Pancreas (tissue), 10 donors: Measurements from ENCODE around the gene CYSLTR2. TPM values are rescaled to one million over a fixed set of nuclear protein-coding genes. Genes with fewer than 3 reads are reported as not detected.

Source experiments
- ATAC-seq, 4 donors: fragments of 200-7000 bp; cut with Tn5 transposase; one replicate each; pipeline versions ENCODE4 v1.8.0 to v1.9.1; 2020; ENCODE audit warnings: mild to moderate bottlenecking in 4 of 4, moderate library complexity in 4 of 4
- DNase-seq, 6 donors: peaks; one replicate each; pipeline ENCODE4 v3.0.0-alpha.2; 2020
- FAIRE-seq: peaks from 2 replicates; lab custom pipeline; 2012; peaks lifted over from hg19 to GRCh38; lab: Jason Lieb, UNC
- H3K27ac ChIP-seq, 4 donors: fragments of 200-600 bp; sonication (generic); 1 replicate in 3 of 4; 2 replicates in 1 of 4; pipeline versions ENCODE4 v1.5.0 to v1.8.0; 2020
- H3K27me3 ChIP-seq, 4 donors: fragments of 200-600 bp; one replicate each; pipeline ENCODE4 v1.8.0; 2021
- H3K36me3 ChIP-seq, 3 donors: fragments of 200-600 bp; sonication (generic) in 1 of 3; one replicate each; pipeline versions ENCODE4 v1.5.0 to v1.8.0; 2020 to 2021
- H3K4me1 ChIP-seq, 3 donors: fragments of 200-600 bp; one replicate each; pipeline ENCODE4 v1.8.0; 2021
- H3K4me3 ChIP-seq, 4 donors: fragments of 200-600 bp; sonication (generic) in 2 of 4; one replicate each; pipeline versions ENCODE4 v1.5.0 to v1.8.0; 2020 to 2021
- H3K9me3 ChIP-seq, 4 donors: fragments of 200-600 bp; one replicate each; pipeline ENCODE4 v1.8.0; 2021
- WGBS, 2 donors: extraction: QIAGEN DNeasy Blood & Tissue Kit; methylation state at CpG; one replicate each; pipeline ENCODE4 v1.1.7; 2013; 5-methylcytosine and 5-hydroxymethylcytosine counted together
- intact Hi-C, 3 donors: fragments of 100-400 bp; cut with DNase I; formaldehyde crosslinking; loops; one replicate each; pipeline versions ENCODE4 v1.11.1 to v1.14.2; 2022
- polyA plus RNA-seq, 2 donors: library from polyadenylated mRNA; stranded (reverse); fragments of 200-250 nt; gene quantifications; one replicate each; pipeline ENCODE4 v1.2.3, GENCODE V29; 2013
- total RNA-seq, 6 donors: library from RNA; stranded (reverse); fragmentation: NEBNext Ultra II Directional in 4 of 6; extraction: Animal tissue kit (Norgen Biotek cat#: 25700) in 4 of 6; gene quantifications; one replicate each; pipeline versions ENCODE4 v1.2.1 to v1.2.4, GENCODE V29; 2021 to 2023
- TF ChIP-seq, protein P1 (sequence below), 4 donors: fragments of 200-600 bp; sonication (generic) in 3 of 4; IDR thresholded peaks; one replicate each; pipeline versions ENCODE4 v1.5.0 to v1.8.0; 2021; ENCODE audit warnings: antibody characterized with exemption in 4 of 4
- donor health status: healthy with polysubstance abuse.
- donor health status: DM: no; HTN: no; CAD: no; lungs with moderate emphysema.
- donor health status: DM: no; HTN: no; CAD: no.
- donor health status: control.
- donor health status: control.
- donor health status: Bipolar disorder and iron deficiency.
- donor health status: DM: yes; HTN: yes; CAD: no.
- donor health status: DM: no; HTN: no; CAD: no.
- donor health status: DM: no; HTN: no; CAD: no.
- donor health status: DM: yes; HTN: yes; CAD: no.

Gene CYSLTR2
- total and polyA plus RNA-seq, 8 donors, result 0.06 to 0.43 (median 0.17) TPM; not detected in 2

DNA sequence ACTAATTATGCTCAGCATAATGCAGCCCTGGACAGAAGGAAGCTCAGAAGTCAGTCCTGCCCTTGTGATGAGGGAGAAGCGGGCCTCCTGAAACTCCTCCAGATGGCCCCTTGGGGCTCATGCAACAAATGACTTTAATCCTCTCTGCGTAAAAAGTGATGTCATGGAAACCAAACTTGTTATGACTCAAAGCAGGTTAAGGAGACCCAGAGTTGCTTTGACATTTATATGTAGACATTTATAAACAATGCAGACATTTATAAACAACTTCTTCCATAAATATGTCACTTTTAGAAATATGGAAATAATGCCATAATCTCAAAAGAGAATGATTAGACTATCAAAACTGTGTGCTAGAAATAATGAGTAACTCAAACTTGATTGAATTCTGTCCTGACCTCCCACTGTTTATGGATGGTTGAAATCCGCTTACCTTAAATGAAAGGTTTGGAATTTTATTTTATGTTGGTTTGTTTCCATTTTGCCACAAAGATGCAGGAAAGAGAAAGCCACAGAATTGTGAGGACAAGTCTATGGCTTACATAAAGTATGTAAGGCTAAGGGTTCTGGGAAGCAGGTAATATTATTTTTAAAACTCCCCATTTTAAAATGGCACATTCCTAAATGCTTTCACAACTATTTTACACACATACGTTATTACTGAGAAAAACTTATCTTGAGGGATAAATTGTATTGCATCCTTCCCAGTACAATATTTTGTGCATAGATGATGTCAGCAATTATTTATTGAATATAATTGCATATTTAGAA, 73.7 kb downstream of the CYSLTR2 start:
- Histone ChIP-seq H3K36me3 (no peaks in the 10 kb centered on the region), H3K27ac (no peak overlapping the region), H3K9me3 (no peaks in the 10 kb centered on the region), H3K4me1 (no peaks in the 10 kb centered on the region), H3K27me3 (no peaks in the 10 kb centered on the region), H3K4me3 (no peak overlapping the region)
- ATAC-seq, result no peak
- TF ChIP-seq, protein P1, sequence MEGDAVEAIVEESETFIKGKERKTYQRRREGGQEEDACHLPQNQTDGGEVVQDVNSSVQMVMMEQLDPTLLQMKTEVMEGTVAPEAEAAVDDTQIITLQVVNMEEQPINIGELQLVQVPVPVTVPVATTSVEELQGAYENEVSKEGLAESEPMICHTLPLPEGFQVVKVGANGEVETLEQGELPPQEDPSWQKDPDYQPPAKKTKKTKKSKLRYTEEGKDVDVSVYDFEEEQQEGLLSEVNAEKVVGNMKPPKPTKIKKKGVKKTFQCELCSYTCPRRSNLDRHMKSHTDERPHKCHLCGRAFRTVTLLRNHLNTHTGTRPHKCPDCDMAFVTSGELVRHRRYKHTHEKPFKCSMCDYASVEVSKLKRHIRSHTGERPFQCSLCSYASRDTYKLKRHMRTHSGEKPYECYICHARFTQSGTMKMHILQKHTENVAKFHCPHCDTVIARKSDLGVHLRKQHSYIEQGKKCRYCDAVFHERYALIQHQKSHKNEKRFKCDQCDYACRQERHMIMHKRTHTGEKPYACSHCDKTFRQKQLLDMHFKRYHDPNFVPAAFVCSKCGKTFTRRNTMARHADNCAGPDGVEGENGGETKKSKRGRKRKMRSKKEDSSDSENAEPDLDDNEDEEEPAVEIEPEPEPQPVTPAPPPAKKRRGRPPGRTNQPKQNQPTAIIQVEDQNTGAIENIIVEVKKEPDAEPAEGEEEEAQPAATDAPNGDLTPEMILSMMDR (IDR thresholded peaks at IDR 0.05), result no peak
- DNase-seq, result no peak
- WGBS, 2 donors, result 61 to 63% methylated on average over 4 of the region's 4 CpGs
- no peak for FAIRE-seq
- intact Hi-C loops, result no loop called here

DNA sequence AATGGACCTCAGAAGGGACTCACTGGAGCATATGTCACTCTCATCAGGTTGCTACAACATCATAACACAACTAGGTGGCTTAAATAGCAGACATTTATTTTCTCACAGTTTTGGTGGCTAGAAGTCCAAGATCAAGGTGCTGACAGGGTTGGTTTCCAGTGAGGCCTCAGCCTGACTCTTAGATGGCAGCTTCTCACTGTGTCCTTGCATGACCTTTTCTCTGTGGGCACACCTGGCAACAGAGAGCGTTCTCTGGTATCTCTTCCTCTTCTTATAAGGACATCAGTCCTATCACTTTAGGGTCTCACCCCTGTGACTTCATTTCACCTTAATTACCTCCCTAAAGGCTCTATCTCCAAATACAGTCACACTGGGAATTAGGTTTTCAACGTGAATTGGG, 74.5 kb downstream of the CYSLTR2 start:
- TF ChIP-seq, protein P1 (IDR thresholded peaks at IDR 0.05), result no peak
- Histone ChIP-seq H3K4me1 (no peaks in the 10 kb centered on the region), H3K4me3 (no peak overlapping the region), H3K27ac (no peak overlapping the region), H3K9me3 (no peaks in the 10 kb centered on the region), H3K36me3 (no peaks in the 10 kb centered on the region), H3K27me3 (no peaks in the 10 kb centered on the region)
- intact Hi-C loops, result no loop called here
- WGBS, 2 donors, result 68 to 74% methylated on average over 2 of the region's 2 CpGs
- no peak for FAIRE-seq
- ATAC-seq, result no peak
- no peak for DNase-seq

GRCh38 chr13:48728876-48729275, 75.1 kb downstream of the CYSLTR2 start:
- Histone ChIP-seq H3K9me3 (no peaks in the 10 kb centered on the region), H3K27ac (no peak overlapping the region), H3K27me3 (no peaks in the 10 kb centered on the region), H3K4me1 (no peaks in the 10 kb centered on the region), H3K36me3 (no peaks in the 10 kb centered on the region), H3K4me3 (no peak overlapping the region)
- DNase-seq, result no peak
- intact Hi-C loops, result no loop called here
- 83 to 89% methylated on average over 4 of the region's 4 CpGs for WGBS, 2 donors
- TF ChIP-seq, protein P1 (IDR thresholded peaks at IDR 0.05), result no peak
- ATAC-seq, result no peak
- no peak for FAIRE-seq

- no peaks in the 10 kb centered on the region for H3K36me3 ChIP-seq
- no peaks in the 10 kb centered on the region for H3K4me1 ChIP-seq
- no peak overlapping the region for H3K27ac ChIP-seq
- FAIRE-seq (no peak), DNase-seq (no peak), ATAC-seq (peak in 1 of 4 donors; percentile 17)
- intact Hi-C loops, result loop anchor here in 2 of 3 donors (5.0 to 10.0 kb wide), 2 partner anchors 133 to 135 kb away; no protein-coding TSS in a partner anchor
- no peaks in the 10 kb centered on the region for H3K9me3 ChIP-seq
- no peak overlapping the region for H3K4me3 ChIP-seq
- TF ChIP-seq, protein P1 (IDR thresholded peaks at IDR 0.05), result no peak
- H3K27me3 ChIP-seq, result no peaks in the 10 kb centered on the region
- 54 to 79% methylated on average over 4 of the region's 4 CpGs for WGBS, 2 donors
These were observed 76.1 kb downstream of the CYSLTR2 start for GRCh38 chr13:48729856-48730255.
